Measurements from ENCODE around the gene ZNF479.
"Not testable (repeated sequence)": the region's sequence is repeated elsewhere in the genome, so short reads cannot be mapped to it uniquely, and the experiment has no call there.

Gene ZNF479
- 0 reads per million in 2 experiments for total RNA-seq

DNA sequence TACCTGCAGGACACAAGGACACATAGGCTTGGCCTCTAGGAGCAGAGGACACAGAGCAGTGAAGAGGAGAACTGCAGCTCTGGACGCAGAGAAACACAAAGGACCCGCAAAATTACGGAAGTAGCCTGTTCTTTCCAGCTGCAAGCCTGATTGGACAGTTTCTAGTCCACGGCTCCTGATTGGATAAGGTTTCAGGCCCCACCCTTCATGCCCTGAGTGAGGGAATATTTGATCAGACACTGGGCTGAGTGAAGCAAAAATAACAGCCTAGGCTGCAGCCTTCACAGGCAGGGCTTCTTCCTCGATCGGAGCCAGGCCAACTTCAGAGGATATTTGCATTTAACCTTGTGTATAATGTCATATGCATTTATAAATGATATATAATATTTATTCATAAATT, at the start of gene ZNF479:
Gene ZNF479, minus strand, starts transcription at position 101 of the 400 bp plus-strand sequence. CDS start 112 bp downstream, outside the sequence.
- not testable (repeated sequence) for DNase-seq (ENCODE audit: low read depth)

DNA sequence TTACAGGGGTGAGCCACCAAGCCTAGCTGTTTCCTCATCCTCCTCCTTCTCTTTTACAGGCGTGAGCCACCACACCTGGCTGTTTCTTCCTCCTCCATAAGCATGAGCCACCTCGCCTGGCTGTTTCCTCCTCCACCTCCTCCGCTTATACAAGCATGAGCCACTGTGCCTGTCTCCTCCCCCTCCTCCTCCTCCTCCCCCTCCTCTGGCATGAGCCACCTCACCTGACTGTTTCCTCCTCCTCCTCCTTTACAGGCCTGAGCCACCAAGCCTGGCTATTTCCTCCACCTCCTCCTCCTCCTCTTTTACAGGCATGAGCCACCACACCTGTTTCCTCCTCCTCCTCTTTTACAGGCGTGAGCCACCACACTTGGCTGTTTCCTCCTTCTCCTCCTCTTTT, 49.8 kb upstream of the ZNF479 start:
- DNase-seq (ENCODE audit: low read depth) = no peak

DNA sequence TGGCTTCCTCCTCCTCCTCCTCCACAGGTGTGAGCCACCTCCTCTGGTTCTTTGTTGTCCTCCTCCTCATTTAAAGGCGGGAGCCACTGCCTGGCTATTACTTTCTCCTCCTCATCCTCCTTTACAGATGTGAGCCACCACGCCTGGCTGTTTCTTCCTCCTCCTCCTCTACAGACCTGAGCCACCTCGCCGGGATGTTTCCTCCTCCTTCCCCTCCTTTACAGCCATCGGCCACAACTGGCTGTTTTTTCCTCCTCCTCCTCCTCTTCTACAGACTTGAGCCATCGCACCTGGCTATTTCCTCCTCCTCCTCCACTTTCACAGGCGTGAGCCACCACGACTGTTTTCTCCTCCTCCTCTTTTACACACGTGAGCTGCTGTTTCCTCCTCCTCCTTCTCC, 49.0 kb upstream of the ZNF479 start:
- no peak for DNase-seq (ENCODE audit: low read depth)

DNA sequence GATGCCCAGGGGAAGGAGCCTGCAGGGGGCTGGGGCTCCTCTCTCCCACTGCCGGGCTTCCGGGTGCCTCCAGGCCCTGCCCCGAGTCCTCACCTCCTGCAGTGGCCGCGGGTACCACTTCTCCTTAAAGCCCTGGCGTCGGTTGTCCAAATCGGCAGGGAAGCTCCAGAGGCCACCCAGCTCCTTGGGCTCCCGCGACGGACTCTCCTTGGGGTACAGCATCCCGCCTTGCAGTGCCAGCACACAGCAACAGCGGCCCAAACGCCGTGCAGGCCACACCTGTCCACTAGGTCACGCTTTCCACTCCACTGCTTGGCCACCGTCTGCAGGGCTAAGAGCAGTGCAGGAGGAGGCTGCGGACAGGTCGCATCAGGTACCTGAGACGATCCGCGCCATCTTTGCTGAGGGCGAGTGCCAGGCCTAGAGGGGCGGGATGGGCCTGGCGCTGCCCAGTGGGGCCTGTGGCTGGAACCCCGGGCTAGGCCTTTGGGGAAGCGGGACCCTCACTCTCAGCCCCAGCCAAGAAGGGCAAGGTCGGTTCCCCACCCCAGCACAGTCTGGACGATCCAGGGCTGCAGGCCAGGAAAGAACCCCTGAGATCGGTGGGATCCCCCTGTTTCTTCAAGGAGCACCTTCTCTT, 47.7 kb upstream of the ZNF479 start:
- DNase-seq (ENCODE audit: low read depth) = no peak

DNA sequence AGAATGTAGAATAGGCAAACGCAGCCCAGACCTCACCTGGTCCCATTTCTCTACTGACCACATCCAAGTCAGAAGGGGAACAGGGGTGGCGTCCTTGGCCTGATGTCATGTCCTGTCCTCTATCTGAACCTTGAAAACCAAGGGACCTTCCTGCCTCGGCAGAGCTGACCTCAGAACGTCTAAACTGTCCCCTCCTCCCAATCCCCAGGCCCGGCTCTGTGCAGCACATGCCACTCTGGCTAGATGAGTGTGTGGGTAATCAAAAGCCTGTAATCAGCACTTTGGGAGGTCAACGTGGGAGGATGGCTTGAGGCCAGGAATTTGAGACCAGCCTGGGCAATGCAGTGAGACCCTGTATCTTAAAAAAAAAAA, 46.5 kb upstream of the ZNF479 start:
- no peak for DNase-seq (ENCODE audit: low read depth)

DNA sequence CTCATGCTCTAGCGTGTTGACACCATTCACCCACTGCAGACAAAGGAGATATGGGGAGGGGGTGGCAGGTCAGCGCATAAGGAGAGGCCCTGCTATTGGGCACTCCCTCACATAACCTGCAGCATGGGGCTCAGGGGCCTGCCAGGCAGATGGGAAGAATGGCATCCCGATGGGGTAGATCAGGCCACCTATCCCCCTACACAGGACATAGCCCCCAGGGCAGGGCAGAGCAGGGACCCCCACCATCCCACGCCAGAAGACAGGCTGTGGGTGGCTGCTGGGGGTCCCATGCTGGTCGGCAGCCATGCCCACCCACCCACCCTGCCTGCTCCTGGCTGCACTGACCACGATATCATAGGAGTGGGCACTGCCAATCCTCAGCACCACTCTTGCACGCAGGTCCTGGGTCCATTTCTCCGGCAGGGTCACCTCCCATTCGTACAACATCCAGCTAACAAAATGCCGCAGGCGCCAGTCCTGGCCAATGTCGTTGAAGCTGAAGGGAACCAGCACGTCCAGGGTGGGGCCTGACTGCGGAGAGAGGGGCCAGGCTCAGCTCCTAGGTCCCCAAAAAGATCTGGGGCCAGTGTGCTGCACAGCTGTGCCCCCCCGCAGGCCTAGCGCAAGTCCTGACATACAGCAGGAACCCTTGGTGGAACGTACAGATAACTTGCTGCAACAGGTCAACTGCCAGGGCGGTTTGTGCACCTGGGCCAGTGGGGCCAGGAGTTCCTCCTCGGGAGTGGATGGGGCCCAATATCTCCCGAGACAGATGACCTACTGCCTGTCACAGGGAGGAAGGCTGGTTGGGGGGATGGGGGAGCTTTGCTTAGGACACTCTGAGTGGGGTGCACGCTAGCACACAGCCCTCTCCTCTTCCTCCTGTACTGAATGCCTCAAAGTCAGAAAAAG, 45.9 kb upstream of the ZNF479 start:
- DNase-seq (ENCODE audit: low read depth) = no peak

DNA sequence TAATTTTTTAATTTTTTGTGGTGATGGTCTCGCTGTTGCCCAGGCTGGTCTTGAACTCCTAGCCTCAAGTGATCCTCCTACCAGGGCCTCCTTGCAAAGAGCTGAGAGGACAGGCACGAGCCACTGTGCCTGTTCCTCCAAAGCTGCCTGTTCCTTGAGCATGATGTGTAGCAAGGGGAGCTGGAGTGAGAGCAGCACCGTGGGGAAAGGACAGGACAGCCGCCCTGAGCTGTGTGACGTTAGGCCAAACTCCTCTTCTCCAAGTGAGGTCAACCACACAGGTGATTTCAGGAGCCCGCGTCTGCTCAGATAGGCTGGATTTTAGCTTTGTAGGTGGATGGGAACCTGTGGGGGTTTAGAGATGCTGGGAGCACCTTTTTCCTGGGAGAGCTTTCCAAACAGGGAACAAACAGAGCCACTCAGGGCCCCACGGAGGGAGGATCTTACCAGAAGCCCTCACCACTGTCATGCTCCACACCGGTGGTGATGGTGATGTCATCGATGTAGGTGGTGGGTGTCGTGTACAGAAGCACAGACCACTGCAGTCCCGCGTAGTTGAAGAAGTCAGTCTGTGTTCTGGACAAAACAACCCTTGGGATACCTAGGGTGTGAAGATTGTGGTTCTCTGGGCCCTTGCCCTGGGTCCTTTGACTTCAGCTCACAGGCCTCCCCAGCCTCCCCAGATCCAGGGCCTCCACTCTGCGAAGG, 44.8 kb upstream of the ZNF479 start:
- DNase-seq (ENCODE audit: low read depth) = no peak

DNA sequence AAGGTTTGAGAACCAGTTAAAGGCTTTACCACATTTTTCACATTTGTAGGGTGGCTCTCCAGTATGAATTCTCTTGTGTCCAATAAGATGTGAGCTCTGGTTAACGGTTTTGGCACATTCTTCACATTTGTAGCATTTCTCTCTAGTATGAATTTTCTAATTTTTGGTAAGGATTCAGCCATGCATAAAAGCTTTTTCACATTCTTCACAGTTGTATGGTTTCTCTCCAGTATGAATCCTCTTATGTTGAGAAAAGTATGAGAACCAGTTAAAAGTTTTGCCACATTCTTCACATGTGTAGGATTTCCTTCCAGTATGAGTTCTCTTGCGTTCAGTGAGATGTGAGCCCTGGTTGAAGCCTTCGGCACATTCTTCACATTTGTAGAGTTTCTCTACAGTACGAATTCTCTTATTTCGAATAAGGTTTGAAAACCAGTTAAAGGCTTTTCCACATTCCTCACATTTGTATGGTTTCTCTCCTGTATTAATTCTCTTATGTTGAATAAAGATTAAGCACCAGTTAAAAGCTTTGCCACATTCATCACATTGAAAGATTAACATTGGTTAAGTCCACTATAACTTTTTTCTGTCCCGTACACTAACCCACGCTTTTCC, 33.2 kb upstream of the ZNF479 start:
- DNase-seq (ENCODE audit: low read depth) = no peak

DNA sequence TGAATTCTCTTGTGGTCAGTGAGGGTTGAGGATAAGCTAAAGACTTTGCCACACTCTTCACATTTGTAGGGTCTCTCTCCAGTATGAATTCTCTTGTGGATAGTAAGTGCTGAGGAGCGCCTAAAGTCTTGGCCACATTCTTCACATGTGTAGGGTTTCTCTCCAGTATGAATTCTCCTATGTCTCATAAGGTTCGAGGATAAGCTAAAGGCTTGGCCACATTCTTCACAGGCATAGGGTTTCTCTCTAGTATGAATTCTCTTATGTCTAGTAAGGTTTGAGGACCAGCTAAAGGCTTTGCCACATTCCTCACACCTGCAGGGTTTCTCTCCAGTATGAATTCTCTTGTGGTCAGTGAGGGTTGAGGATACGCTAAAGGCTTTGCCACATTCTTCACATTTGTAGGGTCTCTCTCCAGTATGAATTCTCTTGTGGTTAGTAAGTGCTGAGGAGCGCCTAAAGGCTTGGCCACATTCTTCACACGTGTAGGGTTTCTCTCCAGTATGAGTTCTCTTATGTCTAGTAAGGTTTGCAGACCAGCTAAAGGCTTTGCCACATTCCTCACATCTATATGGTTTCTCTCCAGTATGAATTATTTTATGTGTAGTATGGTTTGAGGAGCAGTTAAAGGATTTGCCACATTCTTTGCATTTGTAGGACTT, 12.0 kb downstream of the ZNF479 start:
- DNase-seq (ENCODE audit: low read depth) = not testable (repeated sequence)

All from T follicular helper cell (primary cell).